ENCODE data around the gene GPD1L. TPM values are rescaled to one million over a fixed set of nuclear protein-coding genes. Genes with fewer than 3 reads are reported as not detected.

GPD1L gene
- total and polyA plus RNA-seq, 2 of the 4 experiments (the other 2 are of a cell fraction) = 3.9 to 7.9 TPM

DNA sequence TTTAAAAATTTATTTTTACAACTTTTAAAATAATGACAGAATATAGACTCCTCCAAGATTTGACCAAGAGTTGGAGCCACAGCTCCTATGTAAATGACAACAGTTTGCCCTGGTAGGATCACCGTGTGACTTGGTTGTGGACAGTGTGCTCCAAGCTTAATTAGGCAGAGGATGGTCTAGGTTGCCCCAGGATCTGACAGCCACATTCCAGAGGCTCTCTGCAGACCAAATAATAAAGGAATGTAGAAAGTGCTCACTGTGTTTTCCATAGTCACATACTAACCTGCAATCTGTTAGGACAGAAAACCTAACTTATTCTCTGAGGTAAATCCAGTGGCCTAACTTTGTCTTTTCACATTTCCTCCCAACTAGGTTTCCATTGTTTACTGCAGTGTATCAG lies 59.0 kb downstream of the GPD1L start:
- Histone ChIP-seq H3K79me1 (ENCODE audit: low read depth in 1 of 2, low read length in 2 of 2) (no peaks in the 10 kb centered on the region), H2AK9ac (replicated peaks; ENCODE audit: low read depth, low read length, poor library complexity) (no peak overlapping the region), H4K20me1 (ENCODE audit: insufficient read depth, low read length) (no peaks in the 10 kb centered on the region), H4K91ac (ENCODE audit: insufficient read depth, low read depth, low read length) (no peak overlapping the region), H3K9me1 (ENCODE audit: insufficient read depth, low read length) (no peaks in the 10 kb centered on the region), H3K27ac (ENCODE audit: insufficient read depth, low read length) (no peak overlapping the region), H2BK20ac (ENCODE audit: low read depth, low read length) (no peak overlapping the region), H3K14ac (replicated peaks; ENCODE audit: low read depth, low read length) (no peak overlapping the region), H3K27me3 (ENCODE audit: control insufficient read depth, insufficient read depth, low read length) (no peaks in the 10 kb centered on the region), H3K23ac (ENCODE audit: low read depth, low read length) (no peak overlapping the region), H3K4me3 (ENCODE audit: insufficient read depth, low read depth, low read length) (no peak overlapping the region), H2BK120ac (ENCODE audit: low read depth, low read length) (no peak overlapping the region), H2BK15ac (ENCODE audit: low read depth, low read length) (no peak overlapping the region), H3K4me2 (ENCODE audit: low read depth, low read length) (no peak overlapping the region), H2AK5ac (ENCODE audit: low read depth, low read length) (no peak overlapping the region), H2BK5ac (ENCODE audit: low read depth, low read length, poor library complexity, severe bottlenecking) (no peak overlapping the region), H3K4ac (ENCODE audit: low read depth, low read length) (no peak overlapping the region), H3K9me3 (ENCODE audit: control insufficient read depth, insufficient read depth, low read length) (no peaks in the 10 kb centered on the region), H3K56ac (ENCODE audit: extremely low read depth, insufficient read depth, low read length) (no peak overlapping the region), H3K18ac (ENCODE audit: low read depth, low read length) (no peak overlapping the region), H4K5ac (ENCODE audit: low read depth, low read length) (no peak overlapping the region), H3K9ac (ENCODE audit: low read depth, low read length) (no peak overlapping the region), H3K4me1 (ENCODE audit: control insufficient read depth, insufficient read depth, low read length) (no peaks in the 10 kb centered on the region), H4K8ac (ENCODE audit: low read depth in 2 of 2, low read length in 2 of 2) (no peak overlapping the region), H2AFZ (replicated peaks; ENCODE audit: low read length, poor library complexity) (no peak overlapping the region), H3K36me3 (ENCODE audit: control insufficient read depth, insufficient read depth, low read length) (no peaks in the 10 kb centered on the region)
- dilution Hi-C loops (cut with HindIII; ENCODE audit: low sequenced_read_pairs, unreplicated experiment) (no loop called here), intact Hi-C loops (cut with micrococcal nuclease) (no loop called here), in situ Hi-C loops (cut with MboI; ENCODE audit: low sequenced_read_pairs) (no loop called here)
- DNase-seq (no peak), ATAC-seq (ENCODE audit: low read depth) (peak; percentile 29; the same call in 1 of the 2 replicates)
- no peak for TF ChIP-seq POLR2A (IDR thresholded peaks at IDR 0.05; ENCODE audit: low read depth, low read length)
- no peak for TF ChIP-seq CHD1 (IDR thresholded peaks at IDR 0.05; ENCODE audit: low read depth, low read length)
- no peak for TF ChIP-seq BHLHE40 (IDR thresholded peaks at IDR 0.05; ENCODE audit: low read depth, low read length)
- TF ChIP-seq, protein P1, sequence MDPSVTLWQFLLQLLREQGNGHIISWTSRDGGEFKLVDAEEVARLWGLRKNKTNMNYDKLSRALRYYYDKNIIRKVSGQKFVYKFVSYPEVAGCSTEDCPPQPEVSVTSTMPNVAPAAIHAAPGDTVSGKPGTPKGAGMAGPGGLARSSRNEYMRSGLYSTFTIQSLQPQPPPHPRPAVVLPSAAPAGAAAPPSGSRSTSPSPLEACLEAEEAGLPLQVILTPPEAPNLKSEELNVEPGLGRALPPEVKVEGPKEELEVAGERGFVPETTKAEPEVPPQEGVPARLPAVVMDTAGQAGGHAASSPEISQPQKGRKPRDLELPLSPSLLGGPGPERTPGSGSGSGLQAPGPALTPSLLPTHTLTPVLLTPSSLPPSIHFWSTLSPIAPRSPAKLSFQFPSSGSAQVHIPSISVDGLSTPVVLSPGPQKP (IDR thresholded peaks at IDR 0.05; ENCODE audit: borderline replicate concordance, low read depth, low read length) = no peak
- no peak for TF ChIP-seq RAD21 (IDR thresholded peaks at IDR 0.05; ENCODE audit: low read length)
- no peak for TF ChIP-seq FOS (IDR thresholded peaks at IDR 0.05; ENCODE audit: low read depth, low read length)
- TF ChIP-seq, protein P2, sequence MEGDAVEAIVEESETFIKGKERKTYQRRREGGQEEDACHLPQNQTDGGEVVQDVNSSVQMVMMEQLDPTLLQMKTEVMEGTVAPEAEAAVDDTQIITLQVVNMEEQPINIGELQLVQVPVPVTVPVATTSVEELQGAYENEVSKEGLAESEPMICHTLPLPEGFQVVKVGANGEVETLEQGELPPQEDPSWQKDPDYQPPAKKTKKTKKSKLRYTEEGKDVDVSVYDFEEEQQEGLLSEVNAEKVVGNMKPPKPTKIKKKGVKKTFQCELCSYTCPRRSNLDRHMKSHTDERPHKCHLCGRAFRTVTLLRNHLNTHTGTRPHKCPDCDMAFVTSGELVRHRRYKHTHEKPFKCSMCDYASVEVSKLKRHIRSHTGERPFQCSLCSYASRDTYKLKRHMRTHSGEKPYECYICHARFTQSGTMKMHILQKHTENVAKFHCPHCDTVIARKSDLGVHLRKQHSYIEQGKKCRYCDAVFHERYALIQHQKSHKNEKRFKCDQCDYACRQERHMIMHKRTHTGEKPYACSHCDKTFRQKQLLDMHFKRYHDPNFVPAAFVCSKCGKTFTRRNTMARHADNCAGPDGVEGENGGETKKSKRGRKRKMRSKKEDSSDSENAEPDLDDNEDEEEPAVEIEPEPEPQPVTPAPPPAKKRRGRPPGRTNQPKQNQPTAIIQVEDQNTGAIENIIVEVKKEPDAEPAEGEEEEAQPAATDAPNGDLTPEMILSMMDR (conservative IDR thresholded peaks at IDR 0.05; ENCODE audit: low read depth, low read length) = no peak
- no peak for TF ChIP-seq MXI1 (IDR thresholded peaks at IDR 0.05; ENCODE audit: borderline replicate concordance, low read depth, low read length)
- no peak for TF ChIP-seq USF2 (IDR thresholded peaks at IDR 0.05; ENCODE audit: low read depth, low read length)
- TF ChIP-seq MAZ (IDR thresholded peaks at IDR 0.05; ENCODE audit: borderline replicate concordance, low read depth, low read length) = no peak
- TF ChIP-seq SMC3 (IDR thresholded peaks at IDR 0.05; ENCODE audit: low read depth, low read length) = no peak
- no peak for TF ChIP-seq RFX5 (IDR thresholded peaks at IDR 0.05; ENCODE audit: low read depth, low read length)
- BruUV-seq (replicated peaks) = no TSS peak
- WGBS, 2 experiments (ENCODE audit: extremely low coverage in 2 of 2, insufficient read length in 1 of 2) = no CpG with 5 or more reads among the region's 1 CpG
- CTCF ChIA-PET = no interaction called here
- POLR2A ChIA-PET (ENCODE audit: unreplicated experiment) = no interaction called here
